ENCODE results near the gene IFT80. TPM values are rescaled to one million over a fixed set of nuclear protein-coding genes. Genes with fewer than 3 reads are reported as not detected.

IFT80 gene
- total and polyA plus RNA-seq, 3 experiments from 2014 or later, result 3.0 to 12.9 (median 9.4) TPM

DNA sequence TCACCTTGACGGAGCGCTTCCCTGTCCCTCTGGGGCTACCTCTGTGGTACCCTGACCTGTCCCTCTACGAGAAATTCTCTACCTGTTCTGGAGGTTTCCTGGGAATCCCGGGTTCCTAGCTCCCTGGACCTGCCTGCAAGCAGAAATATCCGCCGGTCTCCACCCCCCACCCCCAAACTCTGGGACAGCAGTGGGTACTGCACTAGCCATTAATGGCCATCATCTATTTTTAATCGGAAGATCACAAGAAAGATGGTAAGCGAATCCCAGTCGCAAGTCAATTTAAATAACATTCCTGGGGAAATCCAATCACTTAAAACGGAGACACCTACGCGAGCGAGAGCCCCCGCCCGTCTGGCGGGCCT lies 174.2 kb downstream of the IFT80 start:
- H3K4me1 Mint-ChIP-seq, result peaks cover 14 to 21% (median 17%) of the 10 kb centered on the region in 3 donors
- DNase-seq, result no peak
- CTCF ChIA-PET, result no interaction called here

GRCh38 chr3:160224256-160224655 lies 174.8 kb downstream of the IFT80 start:
- Histone ChIP-seq H3K9me3 (ENCODE audit: low read length) (no peaks in the 10 kb centered on the region), H3K4me1 (ENCODE audit: insufficient read depth, low read length) (peaks cover 23% of the 10 kb centered on the region), H3K27ac (ENCODE audit: low read depth, low read length) (no peak overlapping the region), H3K4me3 (ENCODE audit: low read length) (no peak overlapping the region), H3K27me3 (ENCODE audit: insufficient read depth, low read length, poor library complexity, severe bottlenecking) (peaks cover 29% of the 10 kb centered on the region), H3K36me3 (ENCODE audit: insufficient read depth, low read length) (no peaks in the 10 kb centered on the region)
- ChIA-PET POLR2A (no interaction called here), CTCF (no interaction called here)
- Mint-ChIP-seq H3K4me3 (peak overlapping the region; percentile 44 to 88 (median 69)), H3K27me3 (peaks cover 24 to 58% of the 10 kb centered on the region in 2 donors), H3K27ac (peak overlapping the region in 1 of 8 donors; percentile 10), H3K36me3 (no peaks in the 10 kb centered on the region), H3K4me1 (peaks cover 14 to 21% (median 17%) of the 10 kb centered on the region in 3 donors), H3K9me3 (peaks cover 0 to 2% (median 0%) of the 10 kb centered on the region in 5 donors)
- no peak for DNase-seq

More for the DNA sequence above, 174.2 kb downstream of the IFT80 start:
- H3K9me3 Mint-ChIP-seq, result peaks cover 0 to 2% (median 0%) of the 10 kb centered on the region in 5 donors
- no peaks in the 10 kb centered on the region for H3K9me3 ChIP-seq (ENCODE audit: low read length)
- H3K36me3 Mint-ChIP-seq, result no peaks in the 10 kb centered on the region
- H3K4me3 Mint-ChIP-seq, result peak overlapping the region; percentile 59 to 88 (median 75)
- peaks cover 29% of the 10 kb centered on the region for H3K27me3 ChIP-seq (ENCODE audit: insufficient read depth, low read length, poor library complexity, severe bottlenecking)
- no peaks in the 10 kb centered on the region for H3K36me3 ChIP-seq (ENCODE audit: insufficient read depth, low read length)
- H3K4me1 ChIP-seq (ENCODE audit: insufficient read depth, low read length), result peaks cover 23% of the 10 kb centered on the region
- H3K27ac Mint-ChIP-seq, result no peak overlapping the region
- H3K27ac ChIP-seq (ENCODE audit: low read depth, low read length), result no peak overlapping the region
- peak overlapping the region; percentile 50 for H3K4me3 ChIP-seq (ENCODE audit: low read length)
- peaks cover 24 to 57% of the 10 kb centered on the region in 2 donors for H3K27me3 Mint-ChIP-seq
- POLR2A ChIA-PET, result no interaction called here

- H3K27me3 Mint-ChIP-seq, result peaks cover 29 to 56% of the 10 kb centered on the region in 2 donors
- peaks cover 17% of the 10 kb centered on the region for H3K27me3 ChIP-seq (ENCODE audit: insufficient read depth, low read length, poor library complexity, severe bottlenecking)
These were observed 178.0 kb downstream of the IFT80 start for GRCh38 chr3:160221019-160221418.

GRCh38 chr3:160220038-160220437 lies 179.0 kb downstream of the IFT80 start:
- peaks cover 29 to 57% of the 10 kb centered on the region in 2 donors for H3K27me3 Mint-ChIP-seq
- no peak overlapping the region for H3K4me3 Mint-ChIP-seq
- no peak overlapping the region for H3K4me3 ChIP-seq (ENCODE audit: low read length)
- no peaks in the 10 kb centered on the region for H3K36me3 ChIP-seq (ENCODE audit: insufficient read depth, low read length)
- no peak overlapping the region for H3K27ac Mint-ChIP-seq
- peaks cover 0 to 2% (median 0%) of the 10 kb centered on the region in 5 donors for H3K9me3 Mint-ChIP-seq
- ChIA-PET POLR2A (no interaction called here), CTCF (no interaction called here)
- H3K27ac ChIP-seq (ENCODE audit: low read depth, low read length), result no peak overlapping the region
- no peaks in the 10 kb centered on the region for H3K9me3 ChIP-seq (ENCODE audit: low read length)
- H3K4me1 Mint-ChIP-seq, result peaks cover 5 to 13% (median 11%) of the 10 kb centered on the region in 3 donors
- H3K4me1 ChIP-seq (ENCODE audit: insufficient read depth, low read length), result peaks cover 13% of the 10 kb centered on the region
- no peak for DNase-seq
- H3K27me3 ChIP-seq (ENCODE audit: insufficient read depth, low read length, poor library complexity, severe bottlenecking), result peaks cover 14% of the 10 kb centered on the region
- no peaks in the 10 kb centered on the region for H3K36me3 Mint-ChIP-seq

More at GRCh38 chr3:160221019-160221418, 178.0 kb downstream of the IFT80 start:
- Mint-ChIP-seq H3K4me1 (peaks cover 6 to 14% (median 11%) of the 10 kb centered on the region in 3 donors), H3K9me3 (peaks cover 0 to 2% (median 0%) of the 10 kb centered on the region in 5 donors), H3K27ac (no peak overlapping the region), H3K4me3 (no peak overlapping the region), H3K36me3 (no peaks in the 10 kb centered on the region)
- DNase-seq, result no peak
- Histone ChIP-seq H3K27ac (ENCODE audit: low read depth, low read length) (no peak overlapping the region), H3K4me3 (ENCODE audit: low read length) (no peak overlapping the region), H3K9me3 (ENCODE audit: low read length) (no peaks in the 10 kb centered on the region), H3K4me1 (ENCODE audit: insufficient read depth, low read length) (peaks cover 15% of the 10 kb centered on the region), H3K36me3 (ENCODE audit: insufficient read depth, low read length) (no peaks in the 10 kb centered on the region)
- POLR2A ChIA-PET, result no interaction called here
- CTCF ChIA-PET, result no interaction called here

DNA sequence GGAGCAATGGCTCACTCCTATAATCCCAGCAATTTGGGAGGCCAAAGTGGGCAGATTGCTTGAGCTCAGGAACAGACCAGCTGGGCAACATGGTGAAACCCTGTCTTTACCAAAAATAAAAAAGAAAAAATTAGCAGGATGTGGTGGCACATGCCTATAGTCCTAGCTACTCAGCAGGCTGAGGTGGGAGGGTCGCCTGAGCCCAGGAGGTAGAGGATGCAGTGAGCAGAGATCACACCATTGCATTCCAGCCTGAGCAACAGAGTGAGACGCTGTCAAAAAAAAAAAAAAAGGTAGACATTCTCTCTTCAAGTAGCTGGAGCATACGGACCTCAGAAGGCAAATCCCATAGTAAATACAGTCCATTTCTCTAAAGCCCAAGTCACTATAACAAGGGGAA lies 180.9 kb downstream of the IFT80 start:
- no peaks in the 10 kb centered on the region for H3K9me3 Mint-ChIP-seq
- peaks cover 18 to 50% of the 10 kb centered on the region in 2 donors for H3K27me3 Mint-ChIP-seq
- no peak overlapping the region for H3K4me3 Mint-ChIP-seq
- Histone ChIP-seq H3K27ac (ENCODE audit: low read depth, low read length) (no peak overlapping the region), H3K36me3 (ENCODE audit: insufficient read depth, low read length) (no peaks in the 10 kb centered on the region), H3K9me3 (ENCODE audit: low read length) (no peaks in the 10 kb centered on the region), H3K4me3 (ENCODE audit: low read length) (no peak overlapping the region), H3K27me3 (ENCODE audit: insufficient read depth, low read length, poor library complexity, severe bottlenecking) (peaks cover 2% of the 10 kb centered on the region), H3K4me1 (ENCODE audit: insufficient read depth, low read length) (no peaks in the 10 kb centered on the region)
- DNase-seq, result no peak
- H3K4me1 Mint-ChIP-seq, result no peaks in the 10 kb centered on the region
- ChIA-PET CTCF (no interaction called here), POLR2A (no interaction called here)
- no peak overlapping the region for H3K27ac Mint-ChIP-seq
- H3K36me3 Mint-ChIP-seq, result no peaks in the 10 kb centered on the region

DNA sequence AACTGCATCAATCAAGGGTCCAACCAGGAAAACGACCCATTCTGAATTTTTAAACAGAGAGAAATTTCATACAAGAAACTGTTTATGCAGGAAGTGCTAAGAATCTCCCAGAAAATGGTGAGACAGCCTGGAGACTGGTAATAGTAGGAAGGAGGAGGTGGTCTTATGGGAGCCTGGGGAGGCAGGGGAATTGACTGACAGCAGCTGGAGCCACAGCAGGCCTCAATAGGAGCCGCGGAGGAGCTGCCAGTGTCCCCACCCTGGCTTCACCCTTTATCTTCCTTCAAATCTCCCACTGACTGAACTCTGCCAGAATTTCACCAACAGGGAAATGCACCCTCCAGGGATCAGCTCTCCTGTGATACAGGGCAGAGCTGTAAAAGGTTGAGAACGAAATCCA lies 181.3 kb downstream of the IFT80 start:
- no peaks in the 10 kb centered on the region for H3K36me3 ChIP-seq (ENCODE audit: insufficient read depth, low read length)
- no peak overlapping the region for H3K4me3 ChIP-seq (ENCODE audit: low read length)
- no peak overlapping the region for H3K27ac ChIP-seq (ENCODE audit: low read depth, low read length)
- no peak overlapping the region for H3K4me3 Mint-ChIP-seq
- ChIA-PET CTCF (no interaction called here), POLR2A (no interaction called here)
- no peak overlapping the region for H3K27ac Mint-ChIP-seq
- no peaks in the 10 kb centered on the region for H3K36me3 Mint-ChIP-seq
- H3K27me3 Mint-ChIP-seq, result peaks cover 18 to 45% of the 10 kb centered on the region in 2 donors
- H3K4me1 ChIP-seq (ENCODE audit: insufficient read depth, low read length), result no peaks in the 10 kb centered on the region
- no peak for DNase-seq
- no peaks in the 10 kb centered on the region for H3K9me3 Mint-ChIP-seq
- no peaks in the 10 kb centered on the region for H3K27me3 ChIP-seq (ENCODE audit: insufficient read depth, low read length, poor library complexity, severe bottlenecking)
- H3K4me1 Mint-ChIP-seq, result no peaks in the 10 kb centered on the region
- no peaks in the 10 kb centered on the region for H3K9me3 ChIP-seq (ENCODE audit: low read length)

GRCh38 chr3:160213191-160213590 lies 185.8 kb downstream of the IFT80 start:
- Histone ChIP-seq H3K4me1 (ENCODE audit: insufficient read depth, low read length) (no peaks in the 10 kb centered on the region), H3K27ac (ENCODE audit: low read depth, low read length) (no peak overlapping the region), H3K9me3 (ENCODE audit: low read length) (no peaks in the 10 kb centered on the region), H3K27me3 (ENCODE audit: insufficient read depth, low read length, poor library complexity, severe bottlenecking) (no peaks in the 10 kb centered on the region), H3K4me3 (ENCODE audit: low read length) (no peak overlapping the region), H3K36me3 (ENCODE audit: insufficient read depth, low read length) (no peaks in the 10 kb centered on the region)
- ChIA-PET CTCF (no interaction called here), POLR2A (no interaction called here)
- Mint-ChIP-seq H3K4me3 (no peak overlapping the region), H3K4me1 (no peaks in the 10 kb centered on the region), H3K36me3 (no peaks in the 10 kb centered on the region), H3K9me3 (no peaks in the 10 kb centered on the region), H3K27me3 (peaks cover 22 to 34% of the 10 kb centered on the region in 2 donors), H3K27ac (no peak overlapping the region)
- DNase-seq, result no peak

GRCh38 chr3:160210799-160211221 lies 188.2 kb downstream of the IFT80 start:
- no peak for DNase-seq
- no peak overlapping the region for H3K27ac ChIP-seq (ENCODE audit: low read depth, low read length)
- no peaks in the 10 kb centered on the region for H3K4me1 ChIP-seq (ENCODE audit: insufficient read depth, low read length)
- CTCF ChIA-PET, result no interaction called here
- Mint-ChIP-seq H3K4me3 (no peak overlapping the region), H3K9me3 (no peaks in the 10 kb centered on the region), H3K36me3 (no peaks in the 10 kb centered on the region), H3K27me3 (peaks cover 17 to 36% of the 10 kb centered on the region in 2 donors), H3K27ac (no peak overlapping the region), H3K4me1 (no peaks in the 10 kb centered on the region)
- no peaks in the 10 kb centered on the region for H3K27me3 ChIP-seq (ENCODE audit: insufficient read depth, low read length, poor library complexity, severe bottlenecking)
- POLR2A ChIA-PET, result no interaction called here
- no peaks in the 10 kb centered on the region for H3K36me3 ChIP-seq (ENCODE audit: insufficient read depth, low read length)
- no peak overlapping the region for H3K4me3 ChIP-seq (ENCODE audit: low read length)
- no peaks in the 10 kb centered on the region for H3K9me3 ChIP-seq (ENCODE audit: low read length)

GRCh38 chr3:160210341-160210740 lies 188.7 kb downstream of the IFT80 start:
- no peak overlapping the region for H3K27ac Mint-ChIP-seq
- CTCF ChIA-PET, result no interaction called here
- H3K27me3 Mint-ChIP-seq, result peaks cover 17 to 36% of the 10 kb centered on the region in 2 donors

More at GRCh38 chr3:160210341-160210740, 188.7 kb downstream of the IFT80 start:
- no peak overlapping the region for H3K4me3 Mint-ChIP-seq
- H3K4me1 ChIP-seq (ENCODE audit: insufficient read depth, low read length), result no peaks in the 10 kb centered on the region
- no peak overlapping the region for H3K4me3 ChIP-seq (ENCODE audit: low read length)
- DNase-seq, result no peak
- no peaks in the 10 kb centered on the region for H3K9me3 ChIP-seq (ENCODE audit: low read length)
- H3K4me1 Mint-ChIP-seq, result no peaks in the 10 kb centered on the region
- POLR2A ChIA-PET, result no interaction called here
- H3K36me3 ChIP-seq (ENCODE audit: insufficient read depth, low read length), result no peaks in the 10 kb centered on the region
- no peaks in the 10 kb centered on the region for H3K27me3 ChIP-seq (ENCODE audit: insufficient read depth, low read length, poor library complexity, severe bottlenecking)
- no peak overlapping the region for H3K27ac ChIP-seq (ENCODE audit: low read depth, low read length)
- no peaks in the 10 kb centered on the region for H3K36me3 Mint-ChIP-seq
- H3K9me3 Mint-ChIP-seq, result no peaks in the 10 kb centered on the region
